SK-N-SH (cell line): ENCODE data around the gene PRSS48. TPM values are rescaled to one million over a fixed set of nuclear protein-coding genes. Genes with fewer than 3 reads are reported as not detected.

Experiments used
- CTCF ChIA-PET: fragments of 300-600, 350-600 bp; formaldehyde crosslinking; extraction: SDS; loops from one replicate; lab custom pipeline; 2021; lab: Yijun Ruan, JAX
- POLR2A ChIA-PET: fragments of 350-600 bp; sonication (Branson Sonifier 250); formaldehyde crosslinking; extraction: SDS; loops from one replicate; lab custom pipeline; 2020; ENCODE audit warnings: antibody characterized with exemption, inconsistent platforms; lab: Yijun Ruan, JAX
- DNase-seq: peaks from one replicate; pipeline ENCODE4 v3.0.0; 2012
- H2AFZ ChIP-seq: fragments of 200-600 bp; sonication (generic); 2 replicates; pipeline ENCODE4 v1.8.1; 2016; ENCODE audit warnings: antibody characterized with exemption, mild to moderate bottlenecking, low read depth
- H3F3A ChIP-seq: fragments of 200-600 bp; sonication (generic); replicated peaks from 2 replicates; pipeline ENCODE3; 2016; ENCODE audit warnings: antibody characterized with exemption, mild to moderate bottlenecking; ENCODE audit not compliant: insufficient read depth
- H3K27ac ChIP-seq, 2 experiments: fragments of 200-500 bp in 1 of 2; fragments of 200-600 bp in 1 of 2; sonication (Bioruptor generic) in 1 of 2; sonication (generic), shearing (Covaris generic) in 1 of 2; 2 replicates each; pipeline versions ENCODE4 v1.5.1 to v1.6.1; 2014 to 2016; ENCODE audit warnings: low read depth in 2 of 2, inconsistent platforms in 1 of 2, low read length in 1 of 2, mild to moderate bottlenecking in 1 of 2, mixed read lengths in 1 of 2
- H3K27me3 ChIP-seq: fragments of 200-600 bp; sonication (generic), shearing (Covaris generic); 2 replicates; pipeline ENCODE4 v1.6.1; 2016; ENCODE audit warnings: mixed run types; ENCODE audit not compliant: insufficient read depth
- H3K36me3 ChIP-seq, 2 experiments: fragments of 200-500 bp in 1 of 2; fragments of 200-600 bp in 1 of 2; sonication (Bioruptor generic) in 1 of 2; sonication (generic) in 1 of 2; replicated peaks in 1 of 2; 2 replicates each; pipeline versions ENCODE3 to v1.5.1; 2014 to 2016; ENCODE audit warnings: low read length in 1 of 2, mild to moderate bottlenecking in 1 of 2; ENCODE audit not compliant: insufficient read depth in 2 of 2, control insufficient read depth in 1 of 2
- H3K4me1 ChIP-seq, 2 experiments: fragments of 200-500 bp in 1 of 2; fragments of 200-600 bp in 1 of 2; sonication (Bioruptor generic) in 1 of 2; sonication (generic), shearing (Covaris generic) in 1 of 2; 2 replicates each; pipeline versions ENCODE4 v1.5.1 to v1.6.1; 2014 to 2016; ENCODE audit warnings: low read depth in 1 of 2, low read length in 1 of 2, mixed run types in 1 of 2; ENCODE audit not compliant: insufficient read depth in 2 of 2, control insufficient read depth in 1 of 2
- H3K4me2 ChIP-seq: fragments of 200-600 bp; sonication (generic), shearing (Covaris generic); 2 replicates; pipeline ENCODE4 v1.6.1; 2017; ENCODE audit warnings: mixed run types
- H3K4me3 ChIP-seq, 2 experiments: fragments of 200-500 bp in 1 of 2; fragments of 200-600 bp in 1 of 2; sonication (Bioruptor generic) in 1 of 2; sonication (generic), shearing (Covaris generic) in 1 of 2; 2 replicates each; pipeline versions ENCODE4 v1.5.1 to v1.8.1; 2014 to 2016; ENCODE audit warnings: low read depth in 2 of 2, inconsistent platforms in 1 of 2, low read length in 1 of 2, mild to moderate bottlenecking in 1 of 2, mixed read lengths in 1 of 2, moderate library complexity in 1 of 2
- H3K79me2 ChIP-seq: fragments of 200-600 bp; sonication (generic); 2 replicates; pipeline ENCODE4 v1.8.1; 2017; ENCODE audit warnings: mild to moderate bottlenecking; ENCODE audit not compliant: insufficient read depth
- H3K9ac ChIP-seq: fragments of 200-600 bp; sonication (generic); 2 replicates; pipeline ENCODE4 v1.6.1; 2017; ENCODE audit warnings: mixed run types
- H3K9me2 ChIP-seq: fragments of 200-600 bp; sonication (generic); 2 replicates; pipeline ENCODE4 v1.6.1; 2017; ENCODE audit warnings: mixed run types
- H3K9me3 ChIP-seq: fragments of 200-600 bp; sonication (generic); 2 replicates; pipeline ENCODE4 v1.6.1; 2017; ENCODE audit warnings: mixed run types, mild to moderate bottlenecking, moderate library complexity
- H4K20me1 ChIP-seq: fragments of 200-600 bp; sonication (generic); 2 replicates; pipeline ENCODE4 v1.6.1; 2017; ENCODE audit warnings: mild to moderate bottlenecking, mixed run types; ENCODE audit not compliant: insufficient read depth
- CHD2 ChIP-seq: fragments of 150-350 bp; IDR thresholded peaks from 2 replicates; pipeline ENCODE4 v1.6.1; 2018; ENCODE audit warnings: low read length; ENCODE audit not compliant: partially characterized antibody
- ELF1 ChIP-seq: IDR thresholded peaks from 2 replicates; pipeline ENCODE4 v1.4.0; 2012
- EP300 ChIP-seq, 2 experiments: IDR thresholded peaks; 2 replicates each; pipeline versions ENCODE4 v1.4.0 to v1.6.1; 2012; ENCODE audit warnings: borderline replicate concordance in 1 of 2, low read depth in 1 of 2, low read length in 1 of 2
- EZH2phosphoT487 ChIP-seq: fragments of 200-600 bp; sonication (generic); IDR thresholded peaks from 2 replicates; pipeline ENCODE4 v1.6.1; 2017; ENCODE audit warnings: low read depth, mixed run types, mild to moderate bottlenecking, antibody characterized with exemption, moderate library complexity, borderline replicate concordance
- GATA2 ChIP-seq: sonication (generic); formaldehyde crosslinking; IDR thresholded peaks from 2 replicates; pipeline ENCODE4 v1.5.0; 2020; ENCODE audit warnings: mild to moderate bottlenecking, missing genetic modification reagents
- JUND ChIP-seq: IDR thresholded peaks from 2 replicates; pipeline ENCODE4 v1.4.0; 2012
- MEF2A ChIP-seq: IDR thresholded peaks from 2 replicates; pipeline ENCODE4 v1.4.0; 2012; ENCODE audit warnings: low read depth, borderline replicate concordance
- MXI1 ChIP-seq: IDR thresholded peaks from 2 replicates; pipeline ENCODE4 v1.6.1; 2012; ENCODE audit warnings: mild to moderate bottlenecking, low read depth, low read length, improper control_type of control experiment
- NFIC ChIP-seq: IDR thresholded peaks from 2 replicates; pipeline ENCODE4 v1.4.0; 2012; ENCODE audit warnings: borderline replicate concordance
- NRF1 ChIP-seq: IDR thresholded peaks from 2 replicates; pipeline ENCODE4 v1.6.1; 2012; ENCODE audit warnings: low read depth, mild to moderate bottlenecking, low read length
- PBX3 ChIP-seq: IDR thresholded peaks from 2 replicates; pipeline ENCODE4; 2012
- POLR2AphosphoS5 ChIP-seq: IDR thresholded peaks from 2 replicates; pipeline ENCODE4 v1.6.1; 2012; ENCODE audit warnings: low read depth, low read length
- RAD21 ChIP-seq: IDR thresholded peaks from 2 replicates; pipeline ENCODE4 v1.6.1; 2012; ENCODE audit warnings: mild to moderate bottlenecking, low read length
- RCOR1 ChIP-seq: fragments of 150-350 bp; IDR thresholded peaks from 2 replicates; pipeline ENCODE4 v1.6.1; 2017; ENCODE audit warnings: antibody characterized with exemption, low read length
- RFX5 ChIP-seq: IDR thresholded peaks from 2 replicates; pipeline ENCODE4 v1.6.1; 2012; ENCODE audit warnings: mild to moderate bottlenecking, improper control_type of control experiment, low read length
- RXRA ChIP-seq: IDR thresholded peaks from 2 replicates; pipeline ENCODE4 v1.4.0; 2012; ENCODE audit warnings: low read depth, mild to moderate bottlenecking, borderline replicate concordance
- SIN3A ChIP-seq: IDR thresholded peaks from 2 replicates; pipeline ENCODE4 v1.6.1; 2012; ENCODE audit warnings: low read depth, mild to moderate bottlenecking, low read length, moderate library complexity, borderline replicate concordance
- SMC3 ChIP-seq: IDR thresholded peaks from 2 replicates; pipeline ENCODE4 v1.6.1; 2012; ENCODE audit warnings: low read depth, low read length, improper control_type of control experiment
- TAF1 ChIP-seq: IDR thresholded peaks from 2 replicates; pipeline ENCODE4 v1.6.1; 2012; ENCODE audit warnings: low read depth, mild to moderate bottlenecking, low read length, moderate library complexity, borderline replicate concordance
- TCF12 ChIP-seq: IDR thresholded peaks from 2 replicates; pipeline ENCODE4 v1.4.0; 2012
- TEAD4 ChIP-seq: IDR thresholded peaks from 2 replicates; pipeline ENCODE4 v1.4.0; 2012; ENCODE audit warnings: mild to moderate bottlenecking, borderline replicate concordance; ENCODE audit not compliant: insufficient read depth
- YY1 ChIP-seq: IDR thresholded peaks from 2 replicates; pipeline ENCODE4 v1.4.0; 2012; ENCODE audit warnings: low read depth, mild to moderate bottlenecking
- ZBTB33 ChIP-seq: IDR thresholded peaks from 2 replicates; pipeline ENCODE4 v1.4.0; 2012; ENCODE audit warnings: low read depth, borderline replicate concordance
- WGBS: methylation state at CpG from one replicate; pipeline ENCODE4 v1.1.6; 2017; ENCODE audit warnings: low lambda C conversion rate; 5-methylcytosine and 5-hydroxymethylcytosine counted together
- polyA plus RNA-seq, 3 experiments: library from polyadenylated mRNA; depleted of rRNA; stranded (reverse); fragments of >200 nt; gene quantifications; 2 replicates each; pipeline ENCODE4 v1.2.3, GENCODE V29; 2012
- TF ChIP-seq, protein P1 (sequence below): fragments of 150-350 bp; IDR thresholded peaks from 2 replicates; pipeline ENCODE4 v1.6.1; 2016; ENCODE audit warnings: mild to moderate bottlenecking, low read depth, low read length

The PRSS48 gene
- polyA plus RNA-seq, 1 of the 3 experiments (the other 2 are of a cell fraction): not detected

- Histone ChIP-seq H3K4me2 (0 out of 2 replicates have a peak overlapping the region, but pooled peaks have one; percentile 79), H3K9me3 (no peaks in the 10 kb centered on the region), H3K79me2 (peaks cover 55% of the 10 kb centered on the region), H3F3A (peaks cover 32% of the 10 kb centered on the region), H3K36me3 (peaks cover 0 to 3% of the 10 kb centered on the region in 2 experiments), H3K27ac (peak overlapping the region; percentile 18 to 36; a peak in 3 of 4 replicates), H3K9me2 (no peaks in the 10 kb centered on the region), H3K9ac (no peak overlapping the region), H3K4me3 (0 out of 4 replicates have a peak overlapping the region, but pooled peaks of 1 of the 2 experiments have one; percentile 1), H3K27me3 (no peaks in the 10 kb centered on the region), H2AFZ (no peak overlapping the region), H3K4me1 (peaks cover 0 to 7% of the 10 kb centered on the region in 2 experiments; a peak in 2 of 4 replicates), H4K20me1 (no peaks in the 10 kb centered on the region)
- DNase-seq: no peak
- no peak for TF ChIP-seq CHD2
- no peak for TF ChIP-seq RCOR1
- TF ChIP-seq RAD21: no peak
- no peak for TF ChIP-seq RFX5
- no peak for TF ChIP-seq NFIC
- no peak for TF ChIP-seq RXRA
- TF ChIP-seq MXI1: no peak
- TF ChIP-seq SIN3A: no peak
- no peak for TF ChIP-seq GATA2
- TF ChIP-seq YY1: no peak
- TF ChIP-seq TEAD4: no peak
- no peak for TF ChIP-seq PBX3
- TF ChIP-seq TAF1: no peak
- no peak for TF ChIP-seq ELF1
- no peak for TF ChIP-seq EP300 (IDR thresholded peaks at IDR 0.05; ENCODE audit: borderline replicate concordance in 1 of 2, low read depth in 1 of 2, low read length in 1 of 2)
- no peak for TF ChIP-seq ZBTB33
- CTCF ChIA-PET: no interaction called here
- POLR2A ChIA-PET: no interaction called here
Measured at GRCh38 chr4:151322570-151322969, 45.6 kb downstream of the PRSS48 start.

GRCh38 chr4:151323667-151324066 lies 46.7 kb downstream of the PRSS48 start:
- Histone ChIP-seq H3K4me1 (peaks cover 0 to 7% of the 10 kb centered on the region in 2 experiments; a peak in 2 of 4 replicates), H3K9me3 (no peaks in the 10 kb centered on the region), H2AFZ (no peak overlapping the region), H3K4me2 (peak overlapping the region; percentile 79), H3F3A (peaks cover 32% of the 10 kb centered on the region), H3K27ac (peak overlapping the region in 1 of 2 experiments; percentile 68; a peak in 2 of 4 replicates), H3K9me2 (no peaks in the 10 kb centered on the region), H3K4me3 (peak overlapping the region; percentile 80 to 81), H3K79me2 (peaks cover 46% of the 10 kb centered on the region), H3K27me3 (no peaks in the 10 kb centered on the region), H3K36me3 (peaks cover 0 to 3% of the 10 kb centered on the region in 2 experiments), H4K20me1 (no peaks in the 10 kb centered on the region), H3K9ac (peak overlapping the region; percentile 84; the same call in 1 of the 2 replicates)
- 76% methylated on average over 1 of the region's 1 CpG for WGBS
- ChIA-PET POLR2A (interaction anchor here (1.3 kb wide), 1 partner anchor 224 kb away, joined by 3 read pairs; the partner anchor contains the start of gene RPS3A), CTCF (interaction anchor here (1.1 to 1.3 kb wide), 2 partner anchors 9 to 39 kb away, joined by 4 read pairs; no protein-coding TSS in a partner anchor)
- peak; percentile 24 for DNase-seq
- TF ChIP-seq NRF1: no peak
- TF ChIP-seq SMC3: no peak
- no peak for TF ChIP-seq GATA2
- TF ChIP-seq RFX5: no peak
- no peak for TF ChIP-seq PBX3
- TF ChIP-seq, protein P1, sequence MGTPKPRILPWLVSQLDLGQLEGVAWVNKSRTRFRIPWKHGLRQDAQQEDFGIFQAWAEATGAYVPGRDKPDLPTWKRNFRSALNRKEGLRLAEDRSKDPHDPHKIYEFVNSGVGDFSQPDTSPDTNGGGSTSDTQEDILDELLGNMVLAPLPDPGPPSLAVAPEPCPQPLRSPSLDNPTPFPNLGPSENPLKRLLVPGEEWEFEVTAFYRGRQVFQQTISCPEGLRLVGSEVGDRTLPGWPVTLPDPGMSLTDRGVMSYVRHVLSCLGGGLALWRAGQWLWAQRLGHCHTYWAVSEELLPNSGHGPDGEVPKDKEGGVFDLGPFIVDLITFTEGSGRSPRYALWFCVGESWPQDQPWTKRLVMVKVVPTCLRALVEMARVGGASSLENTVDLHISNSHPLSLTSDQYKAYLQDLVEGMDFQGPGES: no peak
- no peak for TF ChIP-seq SIN3A
- TF ChIP-seq POLR2AphosphoS5: no peak
- TF ChIP-seq MEF2A: no peak
- no peak for TF ChIP-seq RXRA
- no peak for TF ChIP-seq RCOR1
- no peak for TF ChIP-seq JUND
- no peak for TF ChIP-seq TCF12
- no peak for TF ChIP-seq EZH2phosphoT487
